T47D (cell line): ENCODE data around the gene B4GAT1.
"Not testable (repeated sequence)": the region's sequence is repeated elsewhere in the genome, so short reads cannot be mapped to it uniquely, and the experiment has no call there.

ENCODE experiments used
- DNase-seq, 2 experiments: peaks; one replicate each; pipeline versions ENCODE4 v3.0.0 to v3.0.0-alpha.2; 2011 to 2012; ENCODE audit warnings: low read depth in 1 of 2, low spot score in 1 of 2
- JUND ChIP-seq: IDR thresholded peaks from 2 replicates; pipeline ENCODE4 v1.6.1; 2012; ENCODE audit warnings: low read depth
- in situ Hi-C: cut with HindIII; loops from 2 replicates; pipeline ENCODE4 v1.10.0; 2016; ENCODE audit warnings: low sequenced_read_pairs, low pct_unique_long_range_greater_than_20kb

B4GAT1 gene

DNA sequence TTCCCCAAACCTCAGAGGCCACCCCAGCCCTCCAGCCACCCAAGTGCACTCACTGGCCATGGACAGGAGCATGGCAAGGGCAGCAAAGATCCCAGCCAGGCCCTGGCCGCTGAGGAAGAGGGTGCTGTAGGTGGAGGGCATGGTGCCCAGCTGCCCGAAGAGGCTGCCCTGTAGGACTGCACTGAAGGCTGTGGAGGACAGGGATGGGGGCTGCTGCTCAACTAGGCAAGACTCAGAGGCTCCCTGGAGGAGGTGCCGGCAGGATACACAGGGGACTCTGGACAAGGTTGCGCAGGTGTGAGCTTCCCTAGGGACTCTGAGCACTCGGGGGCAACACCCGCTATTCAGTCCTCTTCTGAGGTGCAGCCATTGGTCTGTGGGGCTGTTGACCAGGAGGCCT, 21.1 kb upstream of the B4GAT1 start:
- in situ Hi-C loops = no loop called here
- TF ChIP-seq JUND = no peak
- DNase-seq = no peak

DNA sequence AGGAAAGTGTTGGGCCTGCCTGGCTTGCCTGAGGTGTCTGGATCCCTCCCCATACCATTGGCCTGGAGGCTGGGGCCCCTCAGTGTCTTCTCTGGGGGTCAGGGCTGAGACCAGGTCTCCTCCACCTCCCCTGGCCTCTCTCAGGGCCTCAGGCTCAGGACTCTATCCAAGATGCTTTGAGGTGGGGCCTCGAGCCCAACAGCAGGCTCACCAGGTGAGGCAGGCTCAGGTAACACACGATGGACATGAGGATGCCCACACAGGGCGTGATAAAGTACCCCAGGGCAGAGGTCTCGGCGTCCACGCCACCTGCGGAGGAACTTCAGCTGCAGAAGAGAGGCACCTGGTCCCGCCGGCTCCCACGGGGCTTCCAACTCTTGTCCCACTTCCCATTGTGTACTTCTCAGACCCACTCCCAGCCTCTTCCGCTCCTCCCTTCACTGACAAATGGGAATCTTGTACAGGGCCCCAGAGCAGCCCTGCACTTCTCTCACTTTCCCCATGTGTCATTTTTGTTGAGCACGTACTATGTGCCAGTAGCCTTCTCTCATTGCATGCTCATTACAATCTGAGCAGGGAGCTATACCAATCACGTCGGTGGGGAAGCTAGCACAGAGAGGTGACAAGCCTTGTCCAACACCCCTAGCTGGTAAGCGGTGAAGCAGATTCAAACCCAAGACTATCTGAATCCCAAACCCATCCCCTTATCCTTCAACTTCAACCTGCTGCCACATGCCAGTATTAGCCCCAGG, 20.3 kb upstream of the B4GAT1 start:
- in situ Hi-C loops = no loop called here
- no peak for TF ChIP-seq JUND
- no peak for DNase-seq

DNA sequence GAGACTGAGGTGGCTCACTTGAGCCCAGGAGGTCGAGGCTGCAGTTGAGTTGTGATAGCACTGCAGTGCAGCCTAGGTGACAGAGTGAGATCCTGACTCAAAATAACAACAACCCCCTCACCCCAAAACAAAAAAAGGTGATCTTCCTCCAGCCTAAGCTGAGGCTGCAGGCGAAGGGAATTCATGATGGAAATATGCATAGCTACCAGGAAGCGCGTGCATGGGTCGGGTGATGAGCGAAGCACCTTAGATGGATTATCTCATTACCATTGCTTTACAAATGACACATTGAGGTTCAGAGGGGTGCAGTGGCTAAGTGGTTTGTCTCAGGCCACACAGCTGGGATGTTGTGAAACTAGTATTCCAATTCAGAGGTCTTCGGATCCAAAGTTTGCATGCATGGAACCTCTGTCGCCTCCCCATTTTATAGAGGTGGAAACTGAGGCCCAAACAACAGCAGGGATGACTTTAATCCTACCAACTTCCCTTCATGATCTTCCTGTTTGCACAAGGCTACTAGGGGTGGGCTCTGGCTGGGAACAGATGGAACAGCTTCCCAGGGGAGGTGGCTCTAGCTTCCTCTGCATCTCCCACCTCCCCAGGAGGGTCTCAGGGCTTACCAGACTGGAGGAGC, 19.5 kb upstream of the B4GAT1 start:
- no peak for TF ChIP-seq JUND
- DNase-seq = no peak
- in situ Hi-C loops = no loop called here

DNA sequence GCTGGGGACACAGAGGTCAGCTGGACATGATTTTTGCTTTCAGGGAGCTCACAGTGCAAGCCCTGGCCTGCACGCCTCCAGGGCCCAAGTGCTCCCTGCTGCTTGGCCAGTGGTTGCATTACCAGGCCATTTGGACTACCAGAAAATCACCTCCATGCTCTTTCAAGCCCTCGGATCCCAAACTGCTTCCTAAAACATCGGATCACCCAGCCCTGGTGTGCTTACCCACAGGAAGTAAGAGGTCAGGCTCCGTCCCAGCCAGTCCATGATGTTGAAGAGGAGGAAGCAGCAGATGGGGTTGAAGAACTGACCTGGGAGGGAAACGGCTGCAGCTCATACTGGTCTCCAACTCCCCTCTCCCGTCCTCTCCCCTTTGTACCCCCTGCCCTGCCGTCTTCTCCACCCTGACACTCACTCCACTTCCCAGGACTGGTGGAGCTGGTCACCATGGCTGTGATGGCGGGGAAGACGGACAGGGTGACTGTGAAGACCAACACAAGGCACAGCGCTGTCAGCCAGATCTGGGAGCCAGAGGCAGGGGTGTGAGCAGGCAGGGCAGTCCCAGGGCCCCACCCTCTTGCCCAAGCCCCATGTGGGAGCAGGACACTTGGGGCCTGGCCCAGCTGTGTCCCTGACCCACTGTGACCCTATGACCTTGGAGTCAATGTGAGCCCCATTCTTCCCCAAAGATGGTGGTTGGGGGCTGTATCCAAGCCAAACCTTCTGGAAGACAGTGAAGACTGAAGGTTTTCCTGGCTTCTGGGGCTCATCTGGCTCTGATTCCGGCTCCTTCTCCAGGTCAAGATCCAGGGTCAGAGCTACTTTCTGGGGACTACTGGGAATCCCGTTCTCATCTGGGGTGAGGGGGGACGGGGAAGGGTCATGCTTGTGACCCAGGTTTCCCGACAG, 18.5 kb upstream of the B4GAT1 start:
- TF ChIP-seq JUND = no peak
- in situ Hi-C loops = no loop called here
- peak in 1 of 2 experiments; percentile 52 for DNase-seq

DNA sequence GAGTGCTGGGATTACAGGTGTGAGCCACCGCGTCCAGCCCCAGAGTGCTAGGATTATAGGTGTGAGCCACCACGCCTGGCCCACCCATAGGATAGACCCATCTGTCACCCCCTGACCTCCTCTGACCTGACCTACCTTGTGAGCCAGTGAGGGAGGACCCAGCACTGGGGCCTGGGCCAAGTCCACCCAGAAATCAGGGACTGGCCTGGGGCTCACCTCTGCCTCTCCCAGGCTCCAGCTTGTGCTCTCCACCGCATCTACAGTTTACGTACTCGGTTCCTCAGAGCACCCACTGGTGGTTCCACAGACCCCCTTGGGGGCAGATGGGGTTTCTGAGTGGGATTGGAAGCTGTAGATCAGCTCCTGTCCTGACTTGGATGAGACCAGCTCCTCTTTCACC, 17.7 kb upstream of the B4GAT1 start:
- in situ Hi-C loops = no loop called here

DNA sequence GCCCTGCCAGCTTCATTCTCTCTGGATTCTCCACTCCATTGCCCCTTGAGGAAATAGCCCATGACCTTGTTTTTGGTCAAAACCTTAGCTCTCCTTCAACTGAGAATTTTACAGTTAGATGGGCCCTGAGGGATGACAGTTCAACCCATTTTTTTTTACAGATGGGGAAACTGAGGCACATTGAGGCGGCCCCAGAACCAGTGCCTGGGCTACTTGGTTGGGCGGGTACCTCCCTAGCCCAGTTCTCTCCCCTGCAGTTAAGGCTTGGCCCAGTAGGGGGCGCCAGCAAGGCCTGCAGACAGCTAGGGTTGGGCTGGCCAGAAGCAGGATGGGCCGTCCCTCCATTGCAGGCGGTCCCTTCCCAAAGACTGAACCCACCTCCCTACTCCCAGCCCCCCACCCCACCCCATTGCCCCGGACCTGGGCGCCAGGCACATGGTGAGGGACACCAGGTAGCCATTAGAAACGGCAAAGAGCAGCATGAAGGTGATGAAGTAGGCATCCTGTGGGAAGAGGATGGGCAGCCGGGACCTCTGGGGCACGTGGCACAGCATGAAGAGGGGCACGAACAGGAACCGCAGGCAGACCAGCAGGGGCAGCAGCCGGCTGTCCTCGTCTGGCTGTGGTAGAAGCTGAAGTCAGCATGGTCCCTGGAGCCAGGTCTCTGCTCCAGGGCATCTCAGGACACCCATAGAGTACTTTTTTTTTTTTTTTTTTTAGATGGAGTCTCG, 16.5 kb upstream of the B4GAT1 start:
- peak in 1 of 2 experiments; percentile 58 for DNase-seq
- no peak for TF ChIP-seq JUND
- in situ Hi-C loops = no loop called here

More for the DNA sequence above, 17.7 kb upstream of the B4GAT1 start:
- no peak for TF ChIP-seq JUND
- no peak for DNase-seq

DNA sequence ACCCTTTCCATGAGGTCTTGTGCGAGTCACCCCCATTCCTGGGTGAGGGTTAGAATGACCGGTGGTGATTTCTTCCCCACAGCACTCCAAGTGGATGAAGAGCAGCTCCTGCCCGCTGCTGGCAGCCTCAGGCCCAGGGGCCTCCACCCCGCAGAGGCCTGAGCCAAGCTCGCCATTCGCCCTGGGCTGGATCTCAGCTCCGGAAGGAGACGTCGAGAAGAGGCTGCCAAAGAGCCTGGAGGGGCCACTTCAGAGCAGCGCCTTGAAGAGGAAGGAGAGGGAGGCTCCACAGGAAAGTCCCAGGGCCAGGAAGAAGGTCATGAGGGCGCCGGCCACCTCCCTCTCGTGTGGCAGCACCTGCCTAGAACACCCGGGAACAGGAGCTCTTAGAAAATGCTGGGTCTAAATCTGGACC, 15.8 kb upstream of the B4GAT1 start:
- no peak for DNase-seq
- in situ Hi-C loops = no loop called here

DNA sequence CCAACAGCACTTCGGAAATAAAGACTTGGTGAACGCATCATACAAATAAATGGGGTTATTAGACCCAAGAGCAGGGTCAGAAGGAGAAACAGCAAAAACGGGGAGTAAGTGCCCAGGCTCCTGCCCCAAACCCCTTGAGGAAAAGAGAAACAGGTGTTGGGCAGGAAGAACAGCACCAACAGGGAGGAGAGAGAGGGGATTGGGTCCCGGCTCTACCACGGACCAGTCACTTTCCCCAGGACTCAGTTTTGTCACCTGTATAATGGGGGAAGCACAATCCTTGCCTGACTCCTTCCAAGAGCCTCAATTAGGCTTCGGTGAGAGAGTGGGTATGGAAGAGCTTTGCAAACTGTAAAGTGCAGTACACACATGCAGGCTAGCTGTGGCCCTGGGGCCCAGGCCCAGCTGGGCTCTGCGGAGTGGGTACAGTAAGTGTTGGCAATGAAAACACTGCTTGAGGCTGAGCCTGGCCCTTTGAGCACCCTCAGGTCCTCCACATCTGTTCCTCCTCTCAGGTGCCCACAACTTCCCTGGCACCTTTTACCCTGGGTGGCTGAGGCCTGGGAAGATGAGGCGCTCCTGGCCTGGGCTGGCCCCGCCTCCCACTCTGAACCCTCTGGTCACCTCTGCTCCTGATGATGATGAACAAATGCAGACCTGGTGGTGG, 15.2 kb upstream of the B4GAT1 start:
- DNase-seq = no peak
- no peak for TF ChIP-seq JUND
- in situ Hi-C loops = no loop called here

More for the DNA sequence above, 15.8 kb upstream of the B4GAT1 start:
- no peak for TF ChIP-seq JUND

DNA sequence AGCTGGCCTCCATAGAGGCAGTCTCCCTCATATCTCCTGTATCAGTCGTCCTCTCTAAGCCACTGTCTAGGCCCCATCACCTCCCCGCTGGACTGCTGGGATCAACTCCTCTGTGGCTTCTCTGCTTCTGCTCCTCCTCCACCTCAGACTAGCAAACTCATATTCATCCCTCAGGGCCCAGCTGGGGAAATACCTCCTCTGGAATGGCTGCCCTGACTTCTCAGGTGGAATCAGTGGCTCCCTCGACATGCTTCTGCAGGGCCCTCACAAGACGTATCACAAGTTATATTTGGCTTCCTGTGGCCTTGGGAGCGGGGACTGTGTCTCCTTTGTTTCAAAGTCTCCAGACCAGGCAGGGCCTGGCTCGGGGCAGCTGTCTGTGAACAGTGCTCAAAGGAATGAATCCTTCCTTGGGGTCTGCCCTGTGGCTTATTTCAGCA, 14.1 kb upstream of the B4GAT1 start:
- no peak for TF ChIP-seq JUND
- no peak for DNase-seq
- in situ Hi-C loops = no loop called here

DNA sequence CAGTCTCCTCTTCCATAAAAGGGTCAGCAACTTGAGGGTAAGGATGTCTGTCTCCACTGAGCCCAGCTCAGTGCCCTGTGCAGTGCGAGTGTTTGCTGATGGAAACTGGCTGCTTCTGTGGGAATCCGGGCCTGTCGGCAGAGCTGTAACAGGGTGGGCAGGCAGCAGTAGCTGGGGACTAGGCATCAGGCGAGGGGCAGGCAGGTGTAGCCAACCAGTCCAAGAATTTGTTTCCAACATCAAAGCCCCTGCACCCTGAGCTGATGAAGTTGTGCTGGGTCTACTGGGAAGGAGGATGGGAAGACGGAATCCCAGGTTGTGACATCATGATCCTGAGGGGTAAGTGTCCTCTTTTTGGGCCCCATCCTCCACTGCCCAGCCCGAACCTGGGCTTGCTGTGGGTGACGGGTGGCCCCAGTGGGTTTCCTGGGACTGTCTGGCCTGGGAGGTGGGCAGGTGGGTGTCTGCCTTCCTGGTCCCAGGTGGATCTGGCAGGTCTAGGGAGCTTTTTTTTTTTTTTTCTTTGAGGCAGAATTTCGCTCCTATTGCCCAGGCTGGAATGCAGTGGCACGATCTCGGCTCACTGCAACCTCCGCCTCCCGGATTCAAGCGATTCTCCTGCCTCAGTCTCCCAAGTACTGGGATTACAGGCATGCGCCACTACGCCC, 13.1 kb upstream of the B4GAT1 start:
- no peak for DNase-seq
- in situ Hi-C loops = no loop called here
- TF ChIP-seq JUND = no peak

DNA sequence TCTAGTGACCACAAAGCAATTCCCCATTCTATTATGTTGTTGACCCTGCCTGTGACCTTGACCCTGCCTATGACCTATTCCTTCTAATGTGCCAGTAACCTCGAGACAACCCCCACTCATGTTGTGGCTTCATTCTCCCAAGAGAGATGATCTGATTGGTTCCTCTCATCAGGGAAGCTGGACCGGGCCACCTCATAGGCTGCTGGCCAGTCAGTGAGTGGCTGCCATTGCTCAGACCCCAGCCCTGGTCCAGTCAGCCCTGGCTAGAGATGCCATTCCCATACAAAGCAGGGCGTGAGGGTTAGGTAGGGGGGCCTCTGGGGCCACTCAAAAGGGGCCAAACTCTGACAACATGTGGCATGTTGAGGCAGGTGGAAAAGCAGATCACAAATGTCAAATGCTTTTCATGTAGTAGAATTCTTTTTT, 12.2 kb upstream of the B4GAT1 start:
- no peak for DNase-seq
- in situ Hi-C loops = no loop called here
- no peak for TF ChIP-seq JUND

DNA sequence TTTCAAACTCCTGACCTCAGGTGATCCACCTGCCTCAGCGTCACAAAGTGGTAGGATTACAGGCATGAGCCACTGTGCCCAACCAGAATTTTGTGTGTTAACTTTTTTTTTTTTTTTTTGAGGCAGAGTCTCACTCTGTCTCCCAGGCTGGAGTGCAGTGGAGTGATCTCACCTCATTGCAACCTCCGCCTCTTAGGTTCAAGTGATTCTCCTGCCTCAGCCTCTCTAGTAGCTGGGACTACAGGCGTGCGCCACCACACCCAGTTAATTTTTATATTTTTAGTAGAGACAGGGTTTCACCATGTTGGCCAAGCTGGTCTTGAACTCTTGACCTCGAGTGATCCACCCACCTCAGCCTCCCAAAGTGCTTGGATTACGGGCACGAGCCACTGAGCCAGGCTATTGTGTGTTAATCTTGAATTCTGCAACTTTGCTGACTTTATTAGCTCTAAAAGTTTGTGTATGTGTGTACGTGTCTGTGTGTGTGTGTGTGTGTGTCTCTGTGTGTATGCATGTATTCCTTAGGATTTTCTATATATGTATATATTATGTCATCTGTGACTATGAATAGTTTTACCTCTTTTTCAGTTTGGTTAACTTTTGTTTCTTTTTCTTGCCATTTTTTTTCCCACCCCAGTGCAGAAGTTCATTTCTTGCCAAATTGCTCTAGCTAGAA, 3.3 kb upstream of the B4GAT1 start:
- in situ Hi-C loops, DNase-seq: not testable (repeated sequence)
